Retinal pigment epithelial cell (primary cell): ENCODE results near the gene PLCL1.

ENCODE experiments used
- DNase-seq: peaks from one replicate; pipeline ENCODE4 v3.0.0-alpha.2; 2010; ENCODE audit warnings: low read depth
- H3K4me3 ChIP-seq: 2 replicates; pipeline ENCODE4 v1.5.1; 2011; ENCODE audit warnings: mild to moderate bottlenecking, low read length, control low read depth, moderate library complexity
- TF ChIP-seq, protein P1 (sequence below): conservative IDR thresholded peaks from 2 replicates; pipeline ENCODE4 v1.5.1; 2011; ENCODE audit warnings: low read depth, low read length, control low read depth, inconsistent platforms

PLCL1 gene

DNA sequence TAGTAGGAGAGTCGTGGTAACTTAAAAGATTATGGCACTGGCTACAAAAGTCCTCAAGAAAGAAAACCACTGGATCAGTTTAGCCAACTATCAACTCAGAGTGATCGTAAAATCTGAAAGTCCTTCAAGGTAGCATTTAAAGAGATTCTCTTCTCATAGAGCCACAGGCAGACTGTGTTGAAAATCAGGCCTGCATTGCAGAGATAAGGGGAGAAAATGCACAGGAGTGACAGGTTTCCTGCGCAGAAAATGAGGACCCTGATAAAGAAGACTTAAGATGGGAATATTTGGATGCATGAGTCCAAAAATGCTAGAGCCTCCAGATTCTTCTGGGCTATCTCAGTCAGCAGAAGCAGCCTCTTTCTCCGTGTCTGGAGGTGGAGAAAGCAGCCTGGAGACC lies 360.9 kb downstream of the PLCL1 start:
- no peak overlapping the region for H3K4me3 ChIP-seq
- DNase-seq = no peak
- TF ChIP-seq, protein P1, sequence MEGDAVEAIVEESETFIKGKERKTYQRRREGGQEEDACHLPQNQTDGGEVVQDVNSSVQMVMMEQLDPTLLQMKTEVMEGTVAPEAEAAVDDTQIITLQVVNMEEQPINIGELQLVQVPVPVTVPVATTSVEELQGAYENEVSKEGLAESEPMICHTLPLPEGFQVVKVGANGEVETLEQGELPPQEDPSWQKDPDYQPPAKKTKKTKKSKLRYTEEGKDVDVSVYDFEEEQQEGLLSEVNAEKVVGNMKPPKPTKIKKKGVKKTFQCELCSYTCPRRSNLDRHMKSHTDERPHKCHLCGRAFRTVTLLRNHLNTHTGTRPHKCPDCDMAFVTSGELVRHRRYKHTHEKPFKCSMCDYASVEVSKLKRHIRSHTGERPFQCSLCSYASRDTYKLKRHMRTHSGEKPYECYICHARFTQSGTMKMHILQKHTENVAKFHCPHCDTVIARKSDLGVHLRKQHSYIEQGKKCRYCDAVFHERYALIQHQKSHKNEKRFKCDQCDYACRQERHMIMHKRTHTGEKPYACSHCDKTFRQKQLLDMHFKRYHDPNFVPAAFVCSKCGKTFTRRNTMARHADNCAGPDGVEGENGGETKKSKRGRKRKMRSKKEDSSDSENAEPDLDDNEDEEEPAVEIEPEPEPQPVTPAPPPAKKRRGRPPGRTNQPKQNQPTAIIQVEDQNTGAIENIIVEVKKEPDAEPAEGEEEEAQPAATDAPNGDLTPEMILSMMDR = no peak

DNA sequence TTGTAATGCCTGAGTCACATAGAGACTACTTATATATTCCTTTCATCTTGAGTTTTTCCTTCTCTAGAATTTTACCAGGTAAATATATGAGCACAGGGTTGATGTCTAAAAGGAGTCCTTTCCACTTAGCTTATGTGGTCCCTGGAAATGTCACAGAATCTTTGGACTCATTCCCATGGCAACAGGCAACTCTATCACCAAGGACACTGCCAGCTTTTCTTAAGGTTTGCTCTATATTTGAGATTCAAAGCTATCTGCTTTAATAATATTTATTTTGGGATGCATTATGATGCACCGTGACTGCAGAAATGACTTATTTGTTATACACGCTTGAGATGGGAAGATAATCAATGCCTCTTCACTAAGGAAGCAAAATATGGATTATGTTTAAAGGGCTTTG lies 363.0 kb downstream of the PLCL1 start:
- TF ChIP-seq, protein P1 = no peak
- H3K4me3 ChIP-seq = no peak overlapping the region
- DNase-seq = no peak

DNA sequence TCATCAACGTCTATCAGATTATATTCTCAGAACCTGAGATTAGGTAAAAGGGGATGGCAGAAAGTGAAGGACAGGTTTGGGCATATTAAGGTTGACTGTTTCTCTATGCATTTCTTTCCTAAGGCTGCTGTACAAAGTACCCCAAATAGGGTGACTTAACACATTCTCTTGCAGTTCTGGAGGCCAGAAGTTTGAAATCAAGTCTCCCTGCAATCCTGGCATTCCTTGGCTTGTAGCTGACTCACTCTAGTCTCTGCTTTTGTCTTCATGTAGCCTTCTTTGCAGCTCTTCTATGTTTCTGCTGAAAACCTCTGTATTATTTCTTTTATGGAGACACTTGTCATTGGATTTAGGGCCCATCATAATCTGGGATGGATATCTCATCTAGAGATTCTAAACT lies 364.3 kb downstream of the PLCL1 start:
- no peak for DNase-seq
- TF ChIP-seq, protein P1 = no peak
- H3K4me3 ChIP-seq = no peak overlapping the region

- TF ChIP-seq, protein P1 = no peak
- H3K4me3 ChIP-seq = no peak overlapping the region
- DNase-seq = no peak
Observed at GRCh38 chr2:198173242-198173641, 368.8 kb downstream of the PLCL1 start.

- TF ChIP-seq, protein P1 = no peak
- no peak for DNase-seq
- H3K4me3 ChIP-seq = no peak overlapping the region
Observed at GRCh38 chr2:198173864-198174263, 369.5 kb downstream of the PLCL1 start.

DNA sequence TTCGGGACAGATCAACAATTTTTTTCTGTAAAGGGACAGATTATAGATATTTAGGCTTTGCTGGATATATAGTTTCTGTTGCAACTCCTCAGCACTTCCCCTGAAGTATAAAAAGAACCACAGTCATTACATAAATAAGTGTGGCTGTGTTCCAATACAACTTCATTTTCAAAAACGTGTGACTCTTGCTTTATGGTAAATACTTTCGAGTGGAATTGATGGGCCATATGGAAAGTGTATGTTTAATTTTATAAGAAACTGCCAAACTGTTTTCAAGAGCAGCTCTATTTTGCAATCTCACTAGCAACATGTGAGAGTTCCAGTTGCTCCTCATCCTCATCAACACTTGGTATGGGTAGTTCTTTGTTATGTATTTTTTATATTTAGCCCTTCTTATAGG lies 370.9 kb downstream of the PLCL1 start:
- no peak overlapping the region for H3K4me3 ChIP-seq
- no peak for DNase-seq
- TF ChIP-seq, protein P1 = no peak

- TF ChIP-seq, protein P1 = no peak
- no peak for DNase-seq
- no peak overlapping the region for H3K4me3 ChIP-seq
Observed at GRCh38 chr2:198177040-198177439, 372.6 kb downstream of the PLCL1 start.
